PC-3 (cell line): ENCODE data around the gene ADM5.

Experiments
- CTCF ChIP-seq: fragments of 300-600 bp; sonication (generic); conservative IDR thresholded peaks from 2 replicates; pipeline ENCODE4 v1.5.1; 2017; ENCODE audit warnings: antibody characterized with exemption, low read depth, mild to moderate bottlenecking, low read length
- EZH2 ChIP-seq: fragments of 300-600 bp; sonication (generic); IDR thresholded peaks from one replicate; pipeline ENCODE4 v1.6.1; 2017; ENCODE audit warnings: antibody characterized with exemption, mild to moderate bottlenecking, low read length; ENCODE audit not compliant: unreplicated experiment
- EZH2phosphoT487 ChIP-seq: fragments of 300-600 bp; sonication (generic); IDR thresholded peaks from 2 replicates; pipeline ENCODE4 v1.6.1; 2018; ENCODE audit warnings: mild to moderate bottlenecking, antibody characterized with exemption, low read length, borderline replicate concordance

- TF ChIP-seq CTCF (no peak), EZH2 (no peak), EZH2phosphoT487 (no peak)
Measured at GRCh38 chr19:49692147-49692506, 2.7 kb downstream of the ADM5 start.
